ENCODE data around the gene FOXRED2.

DNA sequence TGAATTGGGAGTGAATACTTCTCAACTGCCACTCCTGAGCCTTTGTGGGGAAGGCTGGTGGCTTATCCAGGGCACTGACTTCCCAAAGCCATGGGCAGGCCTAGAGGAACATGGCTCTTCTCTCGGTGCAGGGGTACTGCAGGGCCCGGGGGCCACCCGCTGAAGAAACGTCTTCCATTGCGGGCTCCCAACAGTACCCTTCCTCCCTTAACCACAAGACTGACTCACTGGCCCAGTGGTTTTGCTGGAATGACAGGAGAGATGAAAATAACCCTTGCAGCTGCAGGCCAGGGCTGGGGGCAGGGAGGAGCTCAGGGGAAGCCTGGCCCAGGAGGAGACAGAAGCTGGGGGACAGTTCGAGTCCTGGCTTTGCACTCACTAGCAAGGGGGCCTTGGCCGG, 38.9 kb downstream of the FOXRED2 start:
- TF ChIP-seq POLR2A (IDR thresholded peaks at IDR 0.05; ENCODE audit: low read depth, low read length) (0 out of 2 replicates have a peak, but pooled peaks have one; percentile 54), SMC3 (IDR thresholded peaks at IDR 0.05; ENCODE audit: low read depth, low read length) (peak; percentile 48)
- TF ChIP-seq, protein P1, sequence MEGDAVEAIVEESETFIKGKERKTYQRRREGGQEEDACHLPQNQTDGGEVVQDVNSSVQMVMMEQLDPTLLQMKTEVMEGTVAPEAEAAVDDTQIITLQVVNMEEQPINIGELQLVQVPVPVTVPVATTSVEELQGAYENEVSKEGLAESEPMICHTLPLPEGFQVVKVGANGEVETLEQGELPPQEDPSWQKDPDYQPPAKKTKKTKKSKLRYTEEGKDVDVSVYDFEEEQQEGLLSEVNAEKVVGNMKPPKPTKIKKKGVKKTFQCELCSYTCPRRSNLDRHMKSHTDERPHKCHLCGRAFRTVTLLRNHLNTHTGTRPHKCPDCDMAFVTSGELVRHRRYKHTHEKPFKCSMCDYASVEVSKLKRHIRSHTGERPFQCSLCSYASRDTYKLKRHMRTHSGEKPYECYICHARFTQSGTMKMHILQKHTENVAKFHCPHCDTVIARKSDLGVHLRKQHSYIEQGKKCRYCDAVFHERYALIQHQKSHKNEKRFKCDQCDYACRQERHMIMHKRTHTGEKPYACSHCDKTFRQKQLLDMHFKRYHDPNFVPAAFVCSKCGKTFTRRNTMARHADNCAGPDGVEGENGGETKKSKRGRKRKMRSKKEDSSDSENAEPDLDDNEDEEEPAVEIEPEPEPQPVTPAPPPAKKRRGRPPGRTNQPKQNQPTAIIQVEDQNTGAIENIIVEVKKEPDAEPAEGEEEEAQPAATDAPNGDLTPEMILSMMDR (conservative IDR thresholded peaks at IDR 0.05; ENCODE audit: low read depth, low read length) = 0 out of 2 replicates have a peak, but pooled peaks have one; percentile 6
